ENCODE measurements around the gene SART1.

The SART1 gene

DNA sequence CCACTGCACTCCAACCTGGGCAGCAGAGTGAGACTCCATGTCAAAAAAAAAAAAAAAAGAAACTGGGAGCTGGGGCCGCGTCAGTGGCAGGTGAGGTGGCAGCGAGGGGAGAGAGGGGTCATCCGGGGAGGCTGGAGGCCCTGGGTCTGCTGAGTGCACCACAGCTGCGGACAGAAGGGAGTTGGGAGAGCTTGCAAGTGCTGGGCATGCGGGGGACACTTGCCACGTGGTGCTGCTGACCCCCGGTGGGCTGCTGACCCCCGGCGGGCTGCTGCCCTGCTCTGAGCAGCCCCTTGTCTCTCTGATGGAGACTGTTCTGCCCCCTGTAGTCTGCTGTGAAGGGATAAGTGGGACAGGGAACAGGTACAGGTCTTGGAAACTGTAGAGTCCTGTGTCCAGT, 39.7 kb upstream of the SART1 start:
- H3K27me3 ChIP-seq (replicated peaks; ENCODE audit: insufficient read depth, low read length), result no peaks in the 10 kb centered on the region
- peaks cover 8% of the 10 kb centered on the region; the same call in 1 of the 2 replicates for H3K4me1 ChIP-seq (ENCODE audit: low read length)
- H3K27ac ChIP-seq (ENCODE audit: low read length), result no peak overlapping the region
- no peaks in the 10 kb centered on the region for H3K9me3 ChIP-seq (replicated peaks; ENCODE audit: insufficient read depth, low read length)
- no peak for DNase-seq
- no peak overlapping the region for H3K4me3 ChIP-seq (ENCODE audit: low read length)
- H3F3A ChIP-seq (ENCODE audit: insufficient read depth, low read length), result no peaks in the 10 kb centered on the region
- no peak overlapping the region for H3K4me2 ChIP-seq (ENCODE audit: low read depth, low read length)
- H3K36me3 ChIP-seq (replicated peaks; ENCODE audit: insufficient read depth, low read length), result no peaks in the 10 kb centered on the region
- H3K9ac ChIP-seq (ENCODE audit: low read length), result no peak overlapping the region
- H3K9me2 ChIP-seq (replicated peaks; ENCODE audit: insufficient read depth, low read length), result no peaks in the 10 kb centered on the region
- no peaks in the 10 kb centered on the region for H4K20me1 ChIP-seq (ENCODE audit: insufficient read depth, low read length)
- H3K79me2 ChIP-seq (ENCODE audit: low read length), result peaks cover 31% of the 10 kb centered on the region
- H2AFZ ChIP-seq (ENCODE audit: low read length), result no peak overlapping the region
- TF ChIP-seq EZH2phosphoT487 (IDR thresholded peaks at IDR 0.05; ENCODE audit: low read length) (no peak), EZH2 (optimal IDR thresholded peaks at IDR 0.05; ENCODE audit: low read depth, low read length) (no peak)
- TF ChIP-seq, protein P1, sequence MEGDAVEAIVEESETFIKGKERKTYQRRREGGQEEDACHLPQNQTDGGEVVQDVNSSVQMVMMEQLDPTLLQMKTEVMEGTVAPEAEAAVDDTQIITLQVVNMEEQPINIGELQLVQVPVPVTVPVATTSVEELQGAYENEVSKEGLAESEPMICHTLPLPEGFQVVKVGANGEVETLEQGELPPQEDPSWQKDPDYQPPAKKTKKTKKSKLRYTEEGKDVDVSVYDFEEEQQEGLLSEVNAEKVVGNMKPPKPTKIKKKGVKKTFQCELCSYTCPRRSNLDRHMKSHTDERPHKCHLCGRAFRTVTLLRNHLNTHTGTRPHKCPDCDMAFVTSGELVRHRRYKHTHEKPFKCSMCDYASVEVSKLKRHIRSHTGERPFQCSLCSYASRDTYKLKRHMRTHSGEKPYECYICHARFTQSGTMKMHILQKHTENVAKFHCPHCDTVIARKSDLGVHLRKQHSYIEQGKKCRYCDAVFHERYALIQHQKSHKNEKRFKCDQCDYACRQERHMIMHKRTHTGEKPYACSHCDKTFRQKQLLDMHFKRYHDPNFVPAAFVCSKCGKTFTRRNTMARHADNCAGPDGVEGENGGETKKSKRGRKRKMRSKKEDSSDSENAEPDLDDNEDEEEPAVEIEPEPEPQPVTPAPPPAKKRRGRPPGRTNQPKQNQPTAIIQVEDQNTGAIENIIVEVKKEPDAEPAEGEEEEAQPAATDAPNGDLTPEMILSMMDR (IDR thresholded peaks at IDR 0.05; ENCODE audit: low read length), result no peak

DNA sequence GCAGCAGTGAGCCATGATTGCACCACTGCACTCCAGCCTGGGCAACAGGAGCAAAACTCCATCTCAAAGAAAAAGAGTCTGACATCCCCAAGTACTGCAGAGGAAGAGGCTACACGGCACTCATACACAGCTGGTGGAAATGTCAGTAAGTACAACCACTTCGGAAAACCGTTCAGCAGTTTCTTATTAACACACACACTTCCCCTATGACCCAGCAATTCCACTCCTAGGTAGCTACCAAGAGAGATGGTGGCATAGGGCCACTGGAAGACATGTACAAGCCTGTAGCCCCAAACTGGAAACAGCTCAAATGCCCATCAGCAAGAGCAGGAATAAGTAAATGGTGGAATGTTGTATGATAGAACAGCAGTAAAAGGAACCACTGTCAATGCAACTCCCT, 39.0 kb upstream of the SART1 start:
- TF ChIP-seq EZH2 (optimal IDR thresholded peaks at IDR 0.05; ENCODE audit: low read depth, low read length) (no peak), EZH2phosphoT487 (IDR thresholded peaks at IDR 0.05; ENCODE audit: low read length) (no peak)
- TF ChIP-seq, protein P1 (IDR thresholded peaks at IDR 0.05; ENCODE audit: low read length), result no peak
- H3K27ac ChIP-seq (ENCODE audit: low read length), result no peak overlapping the region

GRCh38 chr11:65925397-65925796, 36.1 kb upstream of the SART1 start:
- H3K9me3 ChIP-seq (replicated peaks; ENCODE audit: insufficient read depth, low read length), result no peaks in the 10 kb centered on the region
- no peaks in the 10 kb centered on the region for H3K36me3 ChIP-seq (replicated peaks; ENCODE audit: insufficient read depth, low read length)
- no peaks in the 10 kb centered on the region for H4K20me1 ChIP-seq (ENCODE audit: insufficient read depth, low read length)
- no peak for DNase-seq
- H3K9me2 ChIP-seq (replicated peaks; ENCODE audit: insufficient read depth, low read length), result no peaks in the 10 kb centered on the region
- no peak overlapping the region for H3K4me2 ChIP-seq (ENCODE audit: low read depth, low read length)
- no peak overlapping the region for H3K27ac ChIP-seq (ENCODE audit: low read length)
- H3K9ac ChIP-seq (ENCODE audit: low read length), result no peak overlapping the region
- peaks cover 21% of the 10 kb centered on the region for H3K4me1 ChIP-seq (ENCODE audit: low read length)
- H3K4me3 ChIP-seq (ENCODE audit: low read length), result no peak overlapping the region
- H3F3A ChIP-seq (ENCODE audit: insufficient read depth, low read length), result peaks cover 18% of the 10 kb centered on the region
- H2AFZ ChIP-seq (ENCODE audit: low read length), result no peak overlapping the region
- TF ChIP-seq EZH2 (optimal IDR thresholded peaks at IDR 0.05; ENCODE audit: low read depth, low read length) (no peak), EZH2phosphoT487 (IDR thresholded peaks at IDR 0.05; ENCODE audit: low read length) (no peak)
- TF ChIP-seq, protein P1 (IDR thresholded peaks at IDR 0.05; ENCODE audit: low read length), result no peak
- H3K79me2 ChIP-seq (ENCODE audit: low read length), result peaks cover 4% of the 10 kb centered on the region
- no peaks in the 10 kb centered on the region for H3K27me3 ChIP-seq (replicated peaks; ENCODE audit: insufficient read depth, low read length)

More for the DNA sequence above, 39.0 kb upstream of the SART1 start:
- Histone ChIP-seq H3K9me2 (replicated peaks; ENCODE audit: insufficient read depth, low read length) (no peaks in the 10 kb centered on the region), H2AFZ (ENCODE audit: low read length) (no peak overlapping the region), H3K4me1 (ENCODE audit: low read length) (peaks cover 12% of the 10 kb centered on the region), H4K20me1 (ENCODE audit: insufficient read depth, low read length) (no peaks in the 10 kb centered on the region), H3K27me3 (replicated peaks; ENCODE audit: insufficient read depth, low read length) (no peaks in the 10 kb centered on the region), H3K36me3 (replicated peaks; ENCODE audit: insufficient read depth, low read length) (no peaks in the 10 kb centered on the region), H3K4me2 (ENCODE audit: low read depth, low read length) (no peak overlapping the region), H3K9me3 (replicated peaks; ENCODE audit: insufficient read depth, low read length) (no peaks in the 10 kb centered on the region), H3K4me3 (ENCODE audit: low read length) (no peak overlapping the region), H3F3A (ENCODE audit: insufficient read depth, low read length) (peaks cover 1% of the 10 kb centered on the region; the same call in 1 of the 2 replicates), H3K79me2 (ENCODE audit: low read length) (peaks cover 25% of the 10 kb centered on the region), H3K9ac (ENCODE audit: low read length) (no peak overlapping the region)
- no peak for DNase-seq
